Small intestine (tissue), 7 donors: ENCODE measurements around the gene DSCAML1. TPM values are rescaled to one million over a fixed set of nuclear protein-coding genes. Genes with fewer than 3 reads are reported as not detected.
"Not testable (repeated sequence)": the region's sequence is repeated elsewhere in the genome, so short reads cannot be mapped to it uniquely, and the experiment has no call there.

ENCODE experiments used
- DNase-seq, 2 donors: peaks; one replicate each; pipeline versions ENCODE4 v3.0.0 to v3.0.0-alpha.2; 2013
- FAIRE-seq: peaks from 2 replicates; lab custom pipeline; 2012; peaks lifted over from hg19 to GRCh38; lab: Jason Lieb, UNC
- H3K27ac ChIP-seq, 3 donors: one replicate each; pipeline ENCODE4 v1.5.1; 2013; ENCODE audit warnings: low read length in 2 of 3, mild to moderate bottlenecking in 2 of 3, control low read depth in 1 of 3, inconsistent platforms in 1 of 3, low read depth in 1 of 3, moderate library complexity in 1 of 3
- H3K27me3 ChIP-seq, 3 donors: one replicate each; pipeline ENCODE4 v1.6.1; 2013; ENCODE audit warnings: low read length in 3 of 3, inconsistent platforms in 1 of 3; ENCODE audit not compliant: control insufficient read depth in 3 of 3, insufficient read depth in 3 of 3
- H3K36me3 ChIP-seq, 3 donors: one replicate each; pipeline ENCODE4 v1.6.1; 2013; ENCODE audit warnings: low read length in 3 of 3, inconsistent platforms in 1 of 3, low read depth in 1 of 3, mild to moderate bottlenecking in 1 of 3, moderate library complexity in 1 of 3; ENCODE audit not compliant: control insufficient read depth in 3 of 3, insufficient read depth in 2 of 3
- H3K4me1 ChIP-seq, 3 donors: one replicate each; pipeline ENCODE4 v1.6.1; 2013; ENCODE audit warnings: low read length in 2 of 3, inconsistent platforms in 1 of 3, low read depth in 1 of 3, mild to moderate bottlenecking in 1 of 3, moderate library complexity in 1 of 3; ENCODE audit not compliant: control insufficient read depth in 3 of 3, insufficient read depth in 2 of 3
- H3K4me3 ChIP-seq, 3 donors: one replicate each; pipeline ENCODE4 v1.5.1; 2013; ENCODE audit warnings: low read length in 3 of 3, control low read depth in 1 of 3, inconsistent platforms in 1 of 3, low read depth in 1 of 3, mild to moderate bottlenecking in 1 of 3, moderate library complexity in 1 of 3
- H3K9me3 ChIP-seq, 2 donors: one replicate each; pipeline ENCODE4 v1.6.1; 2013; ENCODE audit warnings: low read depth in 1 of 2, low read length in 1 of 2; ENCODE audit not compliant: control insufficient read depth in 2 of 2, insufficient read depth in 1 of 2
- WGBS, 3 donors: extraction: QIAGEN DNeasy Blood & Tissue Kit; methylation state at CpG; one replicate each; pipeline ENCODE4 v1.1.7; 2013; 5-methylcytosine and 5-hydroxymethylcytosine counted together
- polyA plus RNA-seq, 4 donors: library from polyadenylated mRNA; stranded (reverse) in 3 of 4; unstranded in 1 of 4; fragments of 200-250 nt in 3 of 4; fragments of 120-200 nt in 1 of 4; gene quantifications; one replicate each; pipeline versions ENCODE4 v1.2.1 to v1.2.3, GENCODE V29; 2013
- donor health status: healthy with polysubstance abuse.
- donor health status: control.
- donor health status: control.
- donor health status: Bipolar disorder and iron deficiency.
- donor health status: healthy.

The DSCAML1 gene
- polyA plus RNA-seq, 4 donors, result under 0.01 to 3.3 (median 0.22) TPM; not detected in 1

GRCh38 chr11:117411736-117412135, 385.3 kb downstream of the DSCAML1 start:
- peaks cover 0 to 5% (median 0%) of the 10 kb centered on the region in 3 donors for H3K4me1 ChIP-seq
- 84 to 85% (median 84%) methylated on average over 10 of the region's 10 CpGs for WGBS, 3 donors
- FAIRE-seq (no peak), DNase-seq (no peak)
- peaks cover 0 to 54% (median 2%) of the 10 kb centered on the region in 3 donors for H3K36me3 ChIP-seq
- no peak overlapping the region for H3K27ac ChIP-seq
- no peaks in the 10 kb centered on the region for H3K9me3 ChIP-seq
- no peak overlapping the region for H3K4me3 ChIP-seq
- H3K27me3 ChIP-seq, result no peaks in the 10 kb centered on the region

DNA sequence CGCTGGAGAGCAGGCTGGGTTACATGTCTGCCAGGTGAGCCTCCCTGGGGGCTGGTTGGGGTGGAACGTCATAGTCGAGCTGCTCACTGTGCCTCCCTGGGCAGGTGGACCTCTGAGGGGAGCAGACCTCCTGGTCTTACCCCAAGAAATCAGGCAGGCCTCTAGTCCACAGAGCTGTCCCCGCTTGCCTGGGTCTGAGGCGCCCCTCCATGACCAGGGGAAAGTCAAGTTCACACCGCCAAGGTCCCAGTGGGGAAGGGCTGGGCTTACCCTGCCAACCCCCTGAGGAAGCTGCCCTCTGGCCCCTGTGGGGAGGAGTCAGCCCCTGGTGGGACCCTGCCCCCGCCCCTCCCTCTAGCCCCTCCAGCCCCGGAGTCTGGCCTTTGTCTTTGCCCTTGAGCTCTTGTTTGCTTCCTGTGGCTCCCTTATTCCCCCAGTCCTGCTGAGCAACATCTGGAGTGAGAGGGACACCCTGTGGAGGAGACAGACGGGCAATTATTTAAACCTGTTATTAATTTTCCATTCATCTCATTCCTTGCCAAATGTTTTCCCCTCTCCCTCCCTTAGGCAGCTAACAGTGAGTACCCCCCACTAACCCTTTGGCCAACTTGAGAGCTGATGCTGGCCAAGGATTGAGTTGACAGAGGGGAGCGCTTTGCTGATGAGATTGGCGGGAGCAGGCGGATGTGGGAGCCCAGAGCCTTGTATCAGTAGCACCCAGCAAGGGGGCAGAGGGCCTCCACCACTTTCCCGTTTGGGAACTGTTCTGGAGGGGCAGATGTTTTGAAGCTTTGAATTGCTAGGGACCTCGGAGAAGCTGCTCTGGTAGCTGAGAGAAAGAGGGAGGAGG, 385.9 kb downstream of the DSCAML1 start:
- Histone ChIP-seq H3K27ac (no peak overlapping the region), H3K27me3 (no peaks in the 10 kb centered on the region), H3K4me3 (no peak overlapping the region), H3K4me1 (peaks cover 0 to 5% (median 0%) of the 10 kb centered on the region in 3 donors), H3K36me3 (peaks cover under 1 to 54% (median 3%) of the 10 kb centered on the region in 3 donors), H3K9me3 (no peaks in the 10 kb centered on the region)
- no peak for FAIRE-seq
- 84 to 88% (median 86%) methylated on average over 13 to 14 of the region's 14 CpGs for WGBS, 3 donors
- peak in 1 of 2 donors; percentile 54 for DNase-seq

DNA sequence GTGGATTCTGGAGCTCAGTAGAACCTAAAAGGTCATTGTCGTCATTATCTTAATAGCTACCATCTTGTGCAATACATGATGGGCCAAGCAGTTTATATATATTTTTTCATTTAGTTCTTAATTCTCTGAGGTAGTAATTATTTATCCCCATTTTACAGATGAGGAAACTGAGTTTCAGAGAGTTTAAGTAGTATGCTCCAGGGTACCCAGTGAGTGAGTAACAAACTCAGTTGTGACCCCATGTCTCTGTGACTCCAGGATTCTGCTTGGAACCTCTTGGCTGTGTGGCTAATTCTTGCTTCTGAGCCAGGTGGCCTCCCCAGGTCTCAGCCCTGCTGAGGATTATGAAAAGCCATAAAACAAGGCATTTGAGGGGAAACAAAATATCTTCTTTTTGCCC, 386.8 kb downstream of the DSCAML1 start:
- no peak for FAIRE-seq
- no peak for DNase-seq
- WGBS, 3 donors, result 93 to 97% (median 96%) methylated on average over 1 of the region's 1 CpG

GRCh38 chr11:117409511-117409910, 387.5 kb downstream of the DSCAML1 start:
- DNase-seq, result no peak
- no peak for FAIRE-seq
- Histone ChIP-seq H3K27me3 (no peaks in the 10 kb centered on the region), H3K4me1 (peaks cover 0 to 5% (median 0%) of the 10 kb centered on the region in 3 donors), H3K36me3 (peaks cover 2 to 61% (median 8%) of the 10 kb centered on the region in 3 donors), H3K4me3 (no peak overlapping the region), H3K9me3 (peaks cover 0 to 9% of the 10 kb centered on the region in 2 donors), H3K27ac (no peak overlapping the region)
- 90 to 97% (median 96%) methylated on average over 11 to 12 of the region's 12 CpGs for WGBS, 3 donors

More for the DNA sequence above, 386.8 kb downstream of the DSCAML1 start:
- no peak overlapping the region for H3K4me3 ChIP-seq
- peaks cover 2 to 56% (median 5%) of the 10 kb centered on the region in 3 donors for H3K36me3 ChIP-seq
- H3K4me1 ChIP-seq, result peaks cover 0 to 5% (median 0%) of the 10 kb centered on the region in 3 donors
- no peaks in the 10 kb centered on the region for H3K27me3 ChIP-seq
- peaks cover 0 to 3% of the 10 kb centered on the region in 2 donors for H3K9me3 ChIP-seq
- H3K27ac ChIP-seq, result no peak overlapping the region

GRCh38 chr11:117408356-117408755, 388.7 kb downstream of the DSCAML1 start:
- Histone ChIP-seq H3K36me3 (peaks cover 2 to 63% (median 8%) of the 10 kb centered on the region in 3 donors), H3K27ac (no peak overlapping the region), H3K9me3 (peaks cover 0 to 9% of the 10 kb centered on the region in 2 donors), H3K27me3 (no peaks in the 10 kb centered on the region), H3K4me1 (peaks cover 0 to 5% (median 0%) of the 10 kb centered on the region in 3 donors), H3K4me3 (no peak overlapping the region)
- WGBS, 3 donors, result 91 to 99% (median 95%) methylated on average over 3 of the region's 3 CpGs
- no peak for DNase-seq
- no peak for FAIRE-seq

- DNase-seq (no peak), FAIRE-seq (no peak)
- peaks cover 0 to 5% (median 0%) of the 10 kb centered on the region in 3 donors for H3K4me1 ChIP-seq
- H3K9me3 ChIP-seq, result peaks cover 0 to 9% of the 10 kb centered on the region in 2 donors
- H3K36me3 ChIP-seq, result peaks cover 2 to 54% (median 8%) of the 10 kb centered on the region in 3 donors
- WGBS, 3 donors, result 94 to 98% (median 96%) methylated on average over 6 of the region's 6 CpGs
- no peak overlapping the region for H3K27ac ChIP-seq
- H3K27me3 ChIP-seq, result no peaks in the 10 kb centered on the region
- H3K4me3 ChIP-seq, result no peak overlapping the region
Measured at GRCh38 chr11:117407016-117407415, 390.0 kb downstream of the DSCAML1 start.

GRCh38 chr11:117405898-117406297, 391.1 kb downstream of the DSCAML1 start:
- not testable (repeated sequence) for H3K4me1 ChIP-seq, DNase-seq, H3K27ac ChIP-seq, H3K9me3 ChIP-seq, H3K4me3 ChIP-seq, FAIRE-seq, H3K27me3 ChIP-seq
- WGBS, 3 donors, result 97 to 98% (median 97%) methylated on average over 2 of the region's 2 CpGs
- peaks cover 2 to 46% (median 8%) of the 10 kb centered on the region in 3 donors for H3K36me3 ChIP-seq

- Histone ChIP-seq H3K9me3 (peaks cover 0 to 15% of the 10 kb centered on the region in 2 donors), H3K36me3 (peaks cover 4 to 39% (median 7%) of the 10 kb centered on the region in 3 donors)
- WGBS, 3 donors, result 94 to 100% (median 96%) methylated on average over 2 of the region's 2 CpGs
- not testable (repeated sequence) for H3K4me1 ChIP-seq, H3K4me3 ChIP-seq, DNase-seq, H3K27me3 ChIP-seq, FAIRE-seq, H3K27ac ChIP-seq
Measured at GRCh38 chr11:117399100-117399840, 397.7 kb downstream of the DSCAML1 start.
